ENCODE results near the gene DNMT3B. TPM values are rescaled to one million over a fixed set of nuclear protein-coding genes. Genes with fewer than 3 reads are reported as not detected.

Gene DNMT3B
- total RNA-seq, 1 donor from 2014 or later = 15.4 TPM

DNA sequence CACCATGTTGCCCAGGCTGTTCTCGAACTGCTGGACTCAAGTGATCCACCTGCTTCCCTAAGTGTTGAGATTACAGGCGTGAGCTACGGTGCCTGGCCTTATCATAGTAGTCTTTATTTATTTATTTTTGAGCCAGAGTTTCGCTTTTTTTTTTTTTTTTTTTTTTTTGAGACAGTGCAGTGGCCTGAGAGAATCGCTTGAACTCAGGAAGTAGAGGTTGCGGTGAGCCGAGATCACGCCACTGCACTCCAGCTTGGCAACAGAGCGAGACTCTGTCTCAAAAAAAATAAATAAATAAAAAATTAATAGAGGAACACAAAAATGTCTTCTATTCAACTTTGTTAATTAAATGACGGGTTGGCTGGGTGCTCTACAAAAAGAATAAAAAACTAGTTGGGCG is 70.5 kb downstream of the DNMT3B start:
- Mint-ChIP-seq H3K27me3 (no peaks in the 10 kb centered on the region), H3K27ac (peak overlapping the region; percentile 47), H3K4me3 (ENCODE audit: low read depth) (no peak overlapping the region), H3K9me3 (ENCODE audit: low read depth) (no peaks in the 10 kb centered on the region), H3K4me1 (ENCODE audit: low read depth) (peaks cover 22% of the 10 kb centered on the region), H3K36me3 (ENCODE audit: insufficient read depth) (peaks cover 42% of the 10 kb centered on the region)
- DNase-seq (ENCODE audit: low spot score, unreplicated experiment) = no peak
- TF ChIP-seq, protein P1, sequence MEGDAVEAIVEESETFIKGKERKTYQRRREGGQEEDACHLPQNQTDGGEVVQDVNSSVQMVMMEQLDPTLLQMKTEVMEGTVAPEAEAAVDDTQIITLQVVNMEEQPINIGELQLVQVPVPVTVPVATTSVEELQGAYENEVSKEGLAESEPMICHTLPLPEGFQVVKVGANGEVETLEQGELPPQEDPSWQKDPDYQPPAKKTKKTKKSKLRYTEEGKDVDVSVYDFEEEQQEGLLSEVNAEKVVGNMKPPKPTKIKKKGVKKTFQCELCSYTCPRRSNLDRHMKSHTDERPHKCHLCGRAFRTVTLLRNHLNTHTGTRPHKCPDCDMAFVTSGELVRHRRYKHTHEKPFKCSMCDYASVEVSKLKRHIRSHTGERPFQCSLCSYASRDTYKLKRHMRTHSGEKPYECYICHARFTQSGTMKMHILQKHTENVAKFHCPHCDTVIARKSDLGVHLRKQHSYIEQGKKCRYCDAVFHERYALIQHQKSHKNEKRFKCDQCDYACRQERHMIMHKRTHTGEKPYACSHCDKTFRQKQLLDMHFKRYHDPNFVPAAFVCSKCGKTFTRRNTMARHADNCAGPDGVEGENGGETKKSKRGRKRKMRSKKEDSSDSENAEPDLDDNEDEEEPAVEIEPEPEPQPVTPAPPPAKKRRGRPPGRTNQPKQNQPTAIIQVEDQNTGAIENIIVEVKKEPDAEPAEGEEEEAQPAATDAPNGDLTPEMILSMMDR (IDR thresholded peaks at IDR 0.05; ENCODE audit: unreplicated experiment) = no peak

DNA sequence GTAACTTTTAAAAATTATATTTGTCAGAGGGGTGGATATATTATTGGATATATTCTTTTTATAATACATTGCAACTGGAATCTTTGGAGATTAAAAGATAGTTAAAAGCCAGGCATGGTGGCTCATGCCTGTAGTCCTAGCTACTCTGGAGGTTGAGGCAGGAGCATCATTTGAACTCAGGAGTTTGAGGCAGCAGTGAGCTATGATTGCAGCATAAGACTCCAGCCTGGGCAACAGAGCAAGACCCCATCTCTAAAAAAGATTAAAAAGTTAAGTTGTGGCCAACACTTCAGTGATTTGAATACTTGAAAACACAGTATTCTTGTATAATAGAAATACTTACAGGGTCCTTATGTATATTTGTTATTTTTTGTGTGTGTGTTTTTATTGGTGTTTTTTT is 72.8 kb downstream of the DNMT3B start:
- no peaks in the 10 kb centered on the region for H3K27me3 Mint-ChIP-seq
- no peaks in the 10 kb centered on the region for H3K9me3 Mint-ChIP-seq (ENCODE audit: low read depth)
- TF ChIP-seq, protein P1 (IDR thresholded peaks at IDR 0.05; ENCODE audit: unreplicated experiment) = no peak
- no peak overlapping the region for H3K4me3 Mint-ChIP-seq (ENCODE audit: low read depth)
- no peak overlapping the region for H3K27ac Mint-ChIP-seq
- H3K4me1 Mint-ChIP-seq (ENCODE audit: low read depth) = peaks cover 17% of the 10 kb centered on the region
- DNase-seq (ENCODE audit: low spot score, unreplicated experiment) = no peak
- peaks cover 37% of the 10 kb centered on the region for H3K36me3 Mint-ChIP-seq (ENCODE audit: insufficient read depth)

DNA sequence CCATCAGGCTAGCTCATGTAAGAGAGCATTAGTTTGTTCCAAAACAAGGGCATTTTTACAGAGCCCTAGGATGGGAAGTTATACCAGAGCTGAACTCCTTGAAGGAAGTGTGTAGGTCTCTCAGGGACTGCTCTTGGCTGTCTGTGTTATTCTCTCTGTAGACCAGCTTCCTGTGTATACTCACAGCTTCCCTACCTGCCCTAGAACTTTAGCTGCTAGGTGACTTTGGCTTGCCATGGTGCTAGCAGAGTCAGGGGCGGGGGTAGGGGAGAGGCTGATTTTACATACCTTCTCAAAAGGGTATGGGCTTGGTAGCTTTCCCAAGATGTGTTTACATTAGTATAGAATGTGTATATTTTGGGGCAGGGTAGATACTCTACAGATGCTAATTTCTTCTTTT is 75.0 kb downstream of the DNMT3B start:
- peaks cover 28% of the 10 kb centered on the region for H3K36me3 Mint-ChIP-seq (ENCODE audit: insufficient read depth)
- TF ChIP-seq, protein P1 (IDR thresholded peaks at IDR 0.05; ENCODE audit: unreplicated experiment) = no peak
- no peaks in the 10 kb centered on the region for H3K27me3 Mint-ChIP-seq
- no peak overlapping the region for H3K27ac Mint-ChIP-seq
- H3K9me3 Mint-ChIP-seq (ENCODE audit: low read depth) = no peaks in the 10 kb centered on the region
- DNase-seq (ENCODE audit: low spot score, unreplicated experiment) = no peak
- H3K4me1 Mint-ChIP-seq (ENCODE audit: low read depth) = peaks cover 3% of the 10 kb centered on the region
- no peak overlapping the region for H3K4me3 Mint-ChIP-seq (ENCODE audit: low read depth)

DNA sequence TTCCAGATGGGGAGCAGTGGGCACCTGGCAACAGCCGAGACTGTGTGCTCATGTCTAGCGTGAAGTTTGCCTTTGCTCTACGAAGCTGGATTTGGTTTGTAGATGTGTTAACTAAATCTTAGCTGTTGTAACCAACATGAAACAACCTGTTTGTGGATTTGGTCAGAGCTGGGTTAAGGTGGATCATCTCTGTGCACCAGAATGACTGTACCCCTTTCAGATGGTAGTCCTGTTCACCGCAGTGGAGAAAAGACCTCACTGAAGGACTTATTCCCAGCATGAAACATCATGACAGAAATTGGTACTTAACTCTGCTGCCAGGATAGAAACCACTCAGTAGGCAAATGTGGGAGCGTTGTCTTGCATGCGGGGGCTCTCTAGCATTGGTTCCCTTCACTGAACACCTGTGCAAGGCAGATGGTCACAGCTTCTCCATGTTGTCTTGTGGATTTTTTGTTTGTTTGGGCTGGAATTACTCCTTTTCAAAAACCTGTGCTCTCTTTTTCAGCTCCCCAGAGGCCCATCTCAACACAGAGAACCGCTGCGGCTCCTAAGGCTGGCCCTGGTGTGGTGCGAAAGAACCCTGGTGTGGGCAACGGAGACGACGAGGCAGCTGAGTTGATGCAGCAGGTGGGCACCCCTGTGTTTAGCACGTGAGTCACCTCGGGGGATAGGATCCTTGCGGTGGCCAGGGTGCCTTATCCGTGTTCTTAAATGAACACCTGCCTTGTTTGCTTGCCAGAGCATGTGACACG is 77.2 kb downstream of the DNMT3B start:
- Mint-ChIP-seq H3K9me3 (ENCODE audit: low read depth) (no peaks in the 10 kb centered on the region), H3K36me3 (ENCODE audit: insufficient read depth) (peaks cover 32% of the 10 kb centered on the region), H3K27me3 (no peaks in the 10 kb centered on the region), H3K27ac (no peak overlapping the region), H3K4me3 (ENCODE audit: low read depth) (no peak overlapping the region), H3K4me1 (ENCODE audit: low read depth) (peaks cover 3% of the 10 kb centered on the region)
- no peak for DNase-seq (ENCODE audit: low spot score, unreplicated experiment)
- TF ChIP-seq, protein P1 (IDR thresholded peaks at IDR 0.05; ENCODE audit: unreplicated experiment) = no peak

DNA sequence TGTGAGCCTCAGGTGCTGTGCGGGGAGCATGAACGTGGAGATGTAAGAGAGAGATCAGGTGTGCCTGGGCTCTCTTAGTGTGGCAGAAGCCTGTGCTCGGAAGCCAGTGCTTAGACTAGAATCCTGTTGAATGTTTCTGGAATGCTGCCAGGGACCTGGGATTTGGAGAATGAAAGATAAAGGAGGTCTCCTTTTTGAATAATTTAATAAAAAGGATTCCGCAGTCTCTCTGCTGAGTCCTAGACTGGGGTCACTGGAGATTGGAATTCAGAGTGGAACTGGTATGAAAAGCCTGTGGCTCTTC is 77.7 kb downstream of the DNMT3B start:
- TF ChIP-seq, protein P1 (IDR thresholded peaks at IDR 0.05; ENCODE audit: unreplicated experiment) = no peak
- Mint-ChIP-seq H3K27ac (no peak overlapping the region), H3K36me3 (ENCODE audit: insufficient read depth) (peaks cover 34% of the 10 kb centered on the region), H3K4me3 (ENCODE audit: low read depth) (no peak overlapping the region), H3K9me3 (ENCODE audit: low read depth) (no peaks in the 10 kb centered on the region), H3K27me3 (no peaks in the 10 kb centered on the region), H3K4me1 (ENCODE audit: low read depth) (peaks cover 3% of the 10 kb centered on the region)
- no peak for DNase-seq (ENCODE audit: low spot score, unreplicated experiment)
